ENCODE data around the gene EMC9.
"Not testable (repeated sequence)": the region's sequence is repeated elsewhere in the genome, so short reads cannot be mapped to it uniquely, and the experiment has no call there.

Gene EMC9

DNA sequence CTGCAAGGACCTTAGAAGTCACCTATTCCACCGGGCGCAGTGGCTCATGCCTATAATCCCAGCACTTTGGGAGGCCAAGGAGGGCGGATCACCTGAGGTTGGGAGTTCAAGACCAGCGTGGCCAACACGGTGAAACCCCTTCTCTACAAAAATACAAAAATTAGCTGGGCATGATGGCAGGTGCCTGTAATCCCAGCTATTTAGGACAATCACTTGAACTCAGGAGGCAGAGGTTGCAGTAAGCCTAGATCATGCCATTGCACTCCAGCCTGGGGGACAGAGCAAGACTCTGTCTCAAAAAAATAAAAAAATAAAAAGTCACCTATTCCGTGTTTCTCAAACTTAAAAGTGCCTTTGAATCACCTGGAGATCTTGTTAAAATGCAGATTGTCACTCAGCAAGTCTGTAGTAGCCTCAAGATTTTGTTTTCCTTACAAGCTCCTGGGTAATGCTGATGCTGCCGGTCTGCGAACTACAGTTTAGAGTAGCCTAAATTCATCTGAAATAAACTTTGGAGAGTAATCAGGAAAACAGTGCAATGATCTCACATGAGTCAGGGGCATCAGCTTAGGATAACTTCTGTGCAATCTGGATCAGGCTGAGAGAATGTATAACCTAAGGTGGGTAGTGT lies 35.7 kb downstream of the EMC9 start:
- H3K4me1 ChIP-seq (ENCODE audit: insufficient read depth, low read length); H3K9ac ChIP-seq (ENCODE audit: low read depth, low read length); H3K9me3 ChIP-seq (ENCODE audit: control insufficient read depth, insufficient read depth, low read length): not testable (repeated sequence)
- H3K36me3 ChIP-seq (ENCODE audit: insufficient read depth, low read length) = peaks cover 24% of the 10 kb centered on the region

DNA sequence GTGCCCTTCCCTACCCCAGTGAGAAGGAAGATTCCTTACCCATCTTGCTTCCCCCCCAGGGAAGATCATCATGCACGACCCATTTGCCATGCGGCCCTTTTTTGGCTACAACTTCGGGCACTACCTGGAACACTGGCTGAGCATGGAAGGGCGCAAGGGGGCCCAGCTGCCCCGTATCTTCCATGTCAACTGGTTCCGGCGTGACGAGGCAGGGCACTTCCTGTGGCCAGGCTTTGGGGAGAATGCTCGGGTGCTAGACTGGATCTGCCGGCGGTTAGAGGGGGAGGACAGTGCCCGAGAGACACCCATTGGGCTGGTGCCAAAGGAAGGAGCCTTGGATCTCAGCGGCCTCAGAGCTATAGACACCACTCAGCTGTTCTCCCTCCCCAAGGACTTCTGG lies 37.9 kb downstream of the EMC9 start:
- Histone ChIP-seq H3K4me1 (ENCODE audit: insufficient read depth, low read length) (no peaks in the 10 kb centered on the region), H3K9ac (ENCODE audit: low read depth, low read length) (no peak overlapping the region), H3K36me3 (ENCODE audit: insufficient read depth, low read length) (peaks cover 38% of the 10 kb centered on the region), H3K9me3 (ENCODE audit: control insufficient read depth, insufficient read depth, low read length) (peaks cover 4% of the 10 kb centered on the region)

DNA sequence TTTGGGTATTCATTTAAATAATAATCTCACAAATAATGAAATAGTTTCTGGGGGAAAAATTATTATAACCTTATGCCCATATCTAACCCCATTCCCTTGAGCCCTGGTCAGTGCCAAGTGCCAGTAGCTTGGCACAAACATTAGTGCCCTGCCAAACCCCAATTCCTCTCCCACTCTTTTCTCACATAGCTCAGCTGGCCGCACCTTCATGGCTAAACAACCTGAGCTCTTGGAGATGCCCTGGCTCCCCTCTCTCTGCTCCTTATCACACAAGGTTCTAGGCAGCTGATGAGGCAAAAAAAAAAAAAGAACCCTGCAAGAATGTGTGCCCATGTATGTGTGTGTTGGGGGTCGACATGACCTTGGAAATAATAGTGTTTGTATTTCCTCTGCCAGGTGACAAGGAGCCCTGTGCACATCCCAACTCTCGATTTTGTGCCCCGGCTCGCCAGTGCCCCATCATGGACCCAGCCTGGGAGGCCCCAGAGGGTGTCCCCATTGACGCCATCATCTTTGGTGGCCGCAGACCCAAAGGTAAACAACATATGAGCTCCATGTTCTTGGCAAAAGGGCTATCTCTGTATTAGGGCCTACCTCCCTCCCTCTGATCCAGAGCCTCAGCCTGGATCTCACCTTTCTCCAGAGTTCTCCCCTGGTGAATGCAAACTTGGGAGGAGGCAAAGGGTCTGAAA lies 38.9 kb downstream of the EMC9 start:
- peaks cover 41% of the 10 kb centered on the region for H3K36me3 ChIP-seq (ENCODE audit: insufficient read depth, low read length)
- H3K9ac ChIP-seq (ENCODE audit: low read depth, low read length) = no peak overlapping the region
- H3K9me3 ChIP-seq (ENCODE audit: control insufficient read depth, insufficient read depth, low read length) = peaks cover 4% of the 10 kb centered on the region
- H3K4me1 ChIP-seq (ENCODE audit: insufficient read depth, low read length) = no peaks in the 10 kb centered on the region

DNA sequence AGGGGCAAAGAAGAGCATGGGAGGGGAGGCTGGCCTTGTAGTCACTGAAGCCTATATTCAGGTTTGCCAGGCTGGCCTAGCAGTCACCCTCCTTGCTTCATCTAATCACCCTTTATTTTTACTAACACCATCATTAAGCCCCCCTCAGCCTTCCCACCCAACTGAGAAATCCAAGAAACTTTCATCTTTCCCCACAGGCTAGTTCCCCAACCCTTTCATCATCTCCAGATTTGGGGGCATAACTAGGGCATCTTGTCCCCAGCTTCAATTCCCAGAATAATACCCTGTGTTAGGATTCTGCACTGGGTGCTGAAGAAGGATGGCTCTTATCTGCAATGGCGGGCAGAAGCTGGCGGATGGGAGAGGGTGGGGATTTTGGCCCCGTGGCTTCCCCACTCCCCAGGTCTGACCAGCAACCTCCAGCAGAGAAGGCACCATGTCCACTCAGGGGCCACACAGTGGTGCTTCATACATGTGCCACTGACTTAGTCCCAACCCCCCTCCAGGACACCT lies 40.4 kb downstream of the EMC9 start:
- Histone ChIP-seq H3K9me3 (ENCODE audit: control insufficient read depth, insufficient read depth, low read length) (peaks cover 4% of the 10 kb centered on the region), H3K36me3 (ENCODE audit: insufficient read depth, low read length) (peaks cover 41% of the 10 kb centered on the region), H3K9ac (ENCODE audit: low read depth, low read length) (no peak overlapping the region), H3K4me1 (ENCODE audit: insufficient read depth, low read length) (no peaks in the 10 kb centered on the region)

DNA sequence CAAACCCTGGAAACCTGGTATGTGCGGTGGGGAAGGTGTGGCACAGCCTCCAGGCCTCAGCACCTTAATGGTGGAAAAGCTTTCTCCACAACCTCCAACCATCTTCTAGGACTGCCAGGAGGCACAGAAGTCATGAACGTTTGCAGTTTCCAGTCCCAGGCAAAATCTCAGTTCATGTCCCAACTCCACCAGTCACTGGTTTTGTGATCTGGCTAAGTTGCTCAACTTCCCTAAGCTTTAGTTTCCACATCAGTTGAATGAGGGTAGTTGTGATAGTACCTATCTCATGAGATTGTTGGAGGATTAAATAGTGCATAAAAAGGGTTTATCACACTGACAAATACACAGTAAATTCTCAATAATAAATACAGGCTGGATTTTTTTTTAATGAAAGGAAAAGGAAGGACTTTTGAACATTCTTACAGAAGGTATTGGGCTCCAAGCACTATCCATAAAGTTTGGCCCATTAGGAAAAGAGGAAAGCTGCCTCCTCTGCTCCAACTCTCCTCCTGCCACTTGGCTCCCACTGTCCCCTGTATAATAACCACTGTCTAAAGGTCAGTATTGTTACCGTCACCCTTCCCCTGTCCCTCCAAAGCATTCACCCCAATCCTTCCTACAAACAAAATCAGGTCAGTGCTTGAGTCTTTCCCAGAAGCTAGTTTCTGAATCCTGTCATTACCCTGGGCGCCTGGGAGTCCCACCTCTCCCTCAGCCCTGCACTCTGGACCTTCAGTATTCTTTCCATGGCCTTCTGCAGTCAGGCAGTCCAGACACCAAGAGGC lies 41.0 kb downstream of the EMC9 start:
- Histone ChIP-seq H3K4me1 (ENCODE audit: insufficient read depth, low read length) (no peaks in the 10 kb centered on the region; the same call in 1 of the 2 replicates), H3K9me3 (ENCODE audit: control insufficient read depth, insufficient read depth, low read length) (peaks cover 3% of the 10 kb centered on the region), H3K9ac (ENCODE audit: low read depth, low read length) (no peak overlapping the region), H3K36me3 (ENCODE audit: insufficient read depth, low read length) (peaks cover 45% of the 10 kb centered on the region)

DNA sequence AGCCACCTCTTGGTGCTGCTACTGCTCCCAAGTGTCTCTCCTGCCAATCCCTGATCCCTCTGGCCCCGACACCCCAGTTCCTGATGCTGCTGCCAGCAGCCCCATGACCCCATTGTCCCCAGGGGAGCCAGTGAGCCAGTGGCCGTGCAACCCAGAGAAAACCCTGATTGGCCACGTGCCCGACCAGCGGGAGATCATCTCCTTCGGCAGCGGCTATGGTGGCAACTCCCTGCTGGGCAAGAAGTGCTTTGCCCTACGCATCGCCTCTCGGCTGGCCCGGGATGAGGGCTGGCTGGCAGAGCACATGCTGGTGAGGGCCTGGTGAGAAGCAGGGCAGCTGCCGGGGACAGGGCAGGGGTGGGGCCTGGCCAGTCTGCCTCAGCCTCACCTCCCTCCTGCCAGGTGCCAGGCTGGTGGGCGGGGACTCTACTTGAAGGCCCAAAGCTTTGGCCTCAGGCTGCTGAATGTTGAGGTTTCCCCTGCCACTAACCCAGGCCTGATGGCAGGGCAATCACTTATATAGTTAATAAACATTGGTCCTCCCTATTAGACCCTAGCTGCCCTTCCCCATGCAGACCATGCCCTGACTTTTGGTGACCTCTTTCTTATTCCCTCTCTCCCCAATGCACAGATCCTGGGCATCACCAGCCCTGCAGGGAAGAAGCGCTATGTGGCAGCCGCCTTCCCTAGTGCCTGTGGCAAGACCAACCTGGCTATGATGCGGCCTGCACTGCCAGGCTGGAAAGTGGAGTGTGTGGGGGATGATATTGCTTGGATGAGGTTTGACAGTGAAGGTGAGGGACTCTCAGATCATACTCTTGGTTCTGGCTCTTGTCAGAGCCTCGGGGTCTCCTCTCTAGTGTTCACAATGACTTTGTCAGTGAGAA lies 42.2 kb downstream of the EMC9 start:
- H3K4me1 ChIP-seq (ENCODE audit: insufficient read depth, low read length) = no peaks in the 10 kb centered on the region; the same call in 1 of the 2 replicates
- no peak overlapping the region for H3K9ac ChIP-seq (ENCODE audit: low read depth, low read length)
- H3K9me3 ChIP-seq (ENCODE audit: control insufficient read depth, insufficient read depth, low read length) = no peaks in the 10 kb centered on the region; the same call in 1 of the 2 replicates
- H3K36me3 ChIP-seq (ENCODE audit: insufficient read depth, low read length) = peaks cover 43% of the 10 kb centered on the region

DNA sequence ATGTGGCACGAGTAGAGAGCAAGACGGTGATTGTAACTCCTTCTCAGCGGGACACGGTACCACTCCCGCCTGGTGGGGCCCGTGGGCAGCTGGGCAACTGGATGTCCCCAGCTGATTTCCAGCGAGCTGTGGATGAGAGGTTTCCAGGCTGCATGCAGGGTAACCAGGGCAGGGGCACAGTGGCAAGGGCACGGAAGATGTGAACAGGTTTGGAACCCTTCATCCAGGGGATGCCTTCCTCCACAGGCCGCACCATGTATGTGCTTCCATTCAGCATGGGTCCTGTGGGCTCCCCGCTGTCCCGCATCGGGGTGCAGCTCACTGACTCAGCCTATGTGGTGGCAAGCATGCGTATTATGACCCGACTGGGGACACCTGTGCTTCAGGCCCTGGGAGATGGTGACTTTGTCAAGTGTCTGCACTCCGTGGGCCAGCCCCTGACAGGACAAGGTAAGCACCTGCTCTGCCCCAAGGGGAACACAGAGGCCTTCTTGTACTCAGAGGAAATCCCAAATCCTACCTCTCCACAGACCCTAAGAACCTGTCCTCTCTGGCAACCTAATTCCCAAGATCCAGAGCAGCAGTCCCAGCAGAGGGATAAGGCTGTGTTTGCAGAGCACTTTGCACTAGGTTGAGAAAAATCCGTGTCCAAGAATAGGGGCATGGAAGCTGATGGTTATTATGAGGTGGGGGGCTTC lies 43.0 kb downstream of the EMC9 start:
- peaks cover 3% of the 10 kb centered on the region for H3K4me1 ChIP-seq (ENCODE audit: insufficient read depth, low read length)
- peaks cover 35% of the 10 kb centered on the region for H3K36me3 ChIP-seq (ENCODE audit: insufficient read depth, low read length)
- H3K9me3 ChIP-seq (ENCODE audit: control insufficient read depth, insufficient read depth, low read length) = no peaks in the 10 kb centered on the region; the same call in 1 of the 2 replicates
- no peak overlapping the region for H3K9ac ChIP-seq (ENCODE audit: low read depth, low read length)

DNA sequence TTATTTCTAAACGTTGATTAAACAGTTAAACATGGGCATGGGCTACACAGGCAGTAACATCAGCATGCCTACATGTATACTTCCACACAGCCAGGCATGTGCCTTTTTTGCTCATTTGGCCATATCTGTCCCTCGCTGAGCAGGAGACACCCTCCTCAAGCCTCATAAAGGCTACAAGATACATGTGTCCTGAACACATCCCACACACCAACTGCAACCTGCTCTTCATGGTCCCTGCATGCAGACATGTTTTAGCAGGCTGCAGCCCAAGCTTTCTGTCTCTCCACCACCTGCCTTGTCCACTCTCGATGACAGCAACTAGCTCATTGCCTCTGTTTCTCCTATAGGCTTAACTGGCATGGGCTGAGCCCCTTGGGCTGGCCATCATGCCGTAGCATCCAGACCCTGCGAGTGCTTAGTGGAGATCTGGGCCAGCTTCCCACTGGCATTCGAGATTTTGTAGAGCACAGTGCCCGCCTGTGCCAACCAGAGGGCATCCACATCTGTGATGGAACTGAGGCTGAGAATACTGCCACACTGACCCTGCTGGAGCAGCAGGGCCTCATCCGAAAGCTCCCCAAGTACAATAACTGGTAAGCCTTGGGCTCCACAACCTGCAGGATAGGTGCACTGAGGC lies 44.7 kb downstream of the EMC9 start:
- H3K36me3 ChIP-seq (ENCODE audit: insufficient read depth, low read length) = peaks cover 21% of the 10 kb centered on the region
- peaks cover 9% of the 10 kb centered on the region for H3K4me1 ChIP-seq (ENCODE audit: insufficient read depth, low read length)
- H3K9me3 ChIP-seq (ENCODE audit: control insufficient read depth, insufficient read depth, low read length) = no peaks in the 10 kb centered on the region; the same call in 1 of the 2 replicates
- H3K9ac ChIP-seq (ENCODE audit: low read depth, low read length) = no peak overlapping the region

DNA sequence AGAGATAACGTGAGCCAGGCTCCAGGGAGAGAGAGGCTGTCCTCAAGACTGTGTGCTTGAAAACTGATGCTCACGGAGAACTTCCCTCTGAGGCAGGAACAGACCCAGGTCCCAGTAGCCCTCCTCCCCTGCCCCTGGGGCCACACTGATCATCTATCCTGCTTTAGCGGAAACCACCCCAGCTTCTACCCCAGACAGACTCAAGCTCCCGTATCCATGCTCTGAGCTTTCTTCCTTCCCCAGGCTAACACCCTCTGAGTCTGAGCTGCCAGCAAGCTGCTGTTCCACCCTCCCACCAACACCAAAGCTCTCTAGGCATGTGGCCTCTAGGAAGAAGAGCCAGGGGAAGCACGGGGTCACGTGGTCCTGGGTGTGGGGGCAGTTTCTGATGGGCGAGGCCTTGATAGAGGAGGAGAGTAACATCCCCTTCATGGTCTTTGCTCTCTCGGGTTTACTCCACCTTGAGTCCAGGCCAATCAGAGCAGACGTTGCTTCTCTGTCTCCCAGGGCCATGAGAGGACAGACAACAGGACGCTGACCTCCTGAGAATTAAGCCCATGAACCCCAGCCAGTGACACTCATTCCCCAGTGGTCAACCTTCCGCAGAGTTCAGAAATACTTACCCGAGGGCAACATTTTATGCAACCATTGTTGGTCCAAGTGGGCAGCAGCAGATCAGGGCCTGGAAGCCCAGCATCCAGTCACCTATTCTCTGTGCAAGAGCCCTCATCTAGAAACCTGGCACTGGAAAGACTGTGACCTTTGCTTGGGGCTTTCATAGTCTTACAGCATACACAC lies 45.9 kb downstream of the EMC9 start:
- Histone ChIP-seq H3K4me1 (ENCODE audit: insufficient read depth, low read length) (peaks cover 9% of the 10 kb centered on the region), H3K9me3 (ENCODE audit: control insufficient read depth, insufficient read depth, low read length) (no peaks in the 10 kb centered on the region; the same call in 1 of the 2 replicates), H3K36me3 (ENCODE audit: insufficient read depth, low read length) (peaks cover 21% of the 10 kb centered on the region), H3K9ac (ENCODE audit: low read depth, low read length) (peak overlapping the region; percentile 99)

DNA sequence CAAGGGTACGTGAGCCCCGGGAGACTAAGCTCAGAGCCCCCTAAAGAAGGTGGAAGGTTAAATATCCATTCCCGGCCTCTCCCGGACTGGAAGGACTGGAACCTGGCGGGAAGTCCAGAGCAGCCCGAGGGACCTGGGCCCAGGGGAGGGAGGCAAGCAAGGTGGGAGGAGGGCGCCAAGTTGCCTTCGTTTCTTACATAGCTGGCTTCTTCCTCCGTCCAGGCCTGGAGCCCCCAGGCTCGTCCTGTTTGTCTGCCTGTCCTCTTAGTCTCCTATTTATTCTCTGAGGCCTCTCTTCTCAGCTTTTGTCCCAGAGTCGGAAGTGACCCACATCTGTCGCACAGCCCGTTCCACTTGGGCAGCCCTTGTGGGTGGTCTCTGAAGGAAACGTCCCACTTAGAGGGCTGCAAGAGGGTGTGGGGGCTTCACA lies 46.5 kb downstream of the EMC9 start:
- Histone ChIP-seq H3K36me3 (ENCODE audit: insufficient read depth, low read length) (peaks cover 17% of the 10 kb centered on the region), H3K9ac (ENCODE audit: low read depth, low read length) (peak overlapping the region; percentile 99), H3K4me1 (ENCODE audit: insufficient read depth, low read length) (peaks cover 9% of the 10 kb centered on the region), H3K9me3 (ENCODE audit: control insufficient read depth, insufficient read depth, low read length) (no peaks in the 10 kb centered on the region; the same call in 1 of the 2 replicates)

DNA sequence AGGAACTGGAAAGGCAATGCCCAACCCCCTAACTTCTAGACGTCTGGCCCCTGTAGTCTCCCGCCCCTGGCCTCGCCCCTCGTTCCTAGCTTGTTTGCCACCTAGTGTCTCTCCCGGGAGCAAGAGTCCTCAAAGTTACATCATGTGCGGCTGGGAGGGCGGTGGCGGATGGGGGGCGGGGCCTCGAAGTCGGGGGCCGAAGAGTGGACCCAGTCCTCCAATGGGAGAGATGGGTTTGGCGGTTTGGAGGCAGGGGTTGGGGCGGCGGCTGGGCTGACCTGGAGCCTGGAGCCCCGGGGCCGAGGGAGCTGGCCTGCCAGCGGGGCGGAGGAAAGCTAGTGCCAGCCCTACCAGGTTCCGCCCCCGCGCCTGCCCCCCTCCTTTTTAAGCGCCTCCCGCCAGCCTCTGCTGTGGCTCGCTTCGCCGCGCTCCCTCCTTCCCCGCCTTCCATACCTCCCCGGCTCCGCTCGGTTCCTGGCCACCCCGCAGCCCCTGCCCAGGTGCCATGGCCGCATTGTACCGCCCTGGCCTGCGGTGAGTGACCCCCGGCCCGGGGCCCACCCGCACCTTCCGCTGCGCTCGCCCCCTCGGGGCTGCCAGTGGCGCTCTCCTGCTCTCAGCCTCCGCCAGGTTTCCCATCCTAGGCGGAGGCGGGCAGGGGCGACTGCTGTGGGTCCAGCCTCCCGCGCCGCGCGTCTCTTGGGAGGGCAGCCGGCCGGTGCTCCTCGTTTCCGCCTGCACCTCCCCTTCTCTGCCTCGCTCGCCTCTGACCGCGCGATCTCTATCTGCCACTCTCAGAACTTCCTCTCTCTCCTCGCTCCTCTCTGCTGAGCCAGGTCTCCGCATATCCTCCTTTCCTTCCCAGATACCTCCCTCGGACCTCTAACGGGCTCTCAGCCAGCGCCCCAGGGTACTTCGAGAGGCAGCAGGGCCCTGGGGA lies 47.2 kb downstream of the EMC9 start, which contains the start of gene PCK2:
TSS of gene PCK2 (plus strand) at position 411 of the 940 bp plus-strand sequence. CDS start at position 506, 95 bp downstream.
- H3K9ac ChIP-seq (ENCODE audit: low read depth, low read length) = peak within 1 kb of the TSS; percentile 99
- H3K36me3 ChIP-seq (ENCODE audit: insufficient read depth, low read length) = peaks cover 11% of the 10 kb centered on the region; the same call in 1 of the 2 replicates
- H3K4me1 ChIP-seq (ENCODE audit: insufficient read depth, low read length) = peaks cover 9% of the 10 kb centered on the region
- no peaks in the 10 kb centered on the region; the same call in 1 of the 2 replicates for H3K9me3 ChIP-seq (ENCODE audit: control insufficient read depth, insufficient read depth, low read length)
